ENCODE results near the gene COPS7A.

Gene COPS7A

GRCh38 chr12:6772331-6772695 is 48.5 kb downstream of the COPS7A start, which contains the start of gene LAG3:
Gene LAG3 (plus strand): TSS chr12:6772520. CDS start chr12:6772853, 333 bp downstream.
- H3K4me3 ChIP-seq (ENCODE audit: low read depth, low read length): no peak within 1 kb of the TSS
- TF ChIP-seq, protein P1, sequence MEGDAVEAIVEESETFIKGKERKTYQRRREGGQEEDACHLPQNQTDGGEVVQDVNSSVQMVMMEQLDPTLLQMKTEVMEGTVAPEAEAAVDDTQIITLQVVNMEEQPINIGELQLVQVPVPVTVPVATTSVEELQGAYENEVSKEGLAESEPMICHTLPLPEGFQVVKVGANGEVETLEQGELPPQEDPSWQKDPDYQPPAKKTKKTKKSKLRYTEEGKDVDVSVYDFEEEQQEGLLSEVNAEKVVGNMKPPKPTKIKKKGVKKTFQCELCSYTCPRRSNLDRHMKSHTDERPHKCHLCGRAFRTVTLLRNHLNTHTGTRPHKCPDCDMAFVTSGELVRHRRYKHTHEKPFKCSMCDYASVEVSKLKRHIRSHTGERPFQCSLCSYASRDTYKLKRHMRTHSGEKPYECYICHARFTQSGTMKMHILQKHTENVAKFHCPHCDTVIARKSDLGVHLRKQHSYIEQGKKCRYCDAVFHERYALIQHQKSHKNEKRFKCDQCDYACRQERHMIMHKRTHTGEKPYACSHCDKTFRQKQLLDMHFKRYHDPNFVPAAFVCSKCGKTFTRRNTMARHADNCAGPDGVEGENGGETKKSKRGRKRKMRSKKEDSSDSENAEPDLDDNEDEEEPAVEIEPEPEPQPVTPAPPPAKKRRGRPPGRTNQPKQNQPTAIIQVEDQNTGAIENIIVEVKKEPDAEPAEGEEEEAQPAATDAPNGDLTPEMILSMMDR (IDR thresholded peaks at IDR 0.05; ENCODE audit: low read depth, low read length): no peak

DNA sequence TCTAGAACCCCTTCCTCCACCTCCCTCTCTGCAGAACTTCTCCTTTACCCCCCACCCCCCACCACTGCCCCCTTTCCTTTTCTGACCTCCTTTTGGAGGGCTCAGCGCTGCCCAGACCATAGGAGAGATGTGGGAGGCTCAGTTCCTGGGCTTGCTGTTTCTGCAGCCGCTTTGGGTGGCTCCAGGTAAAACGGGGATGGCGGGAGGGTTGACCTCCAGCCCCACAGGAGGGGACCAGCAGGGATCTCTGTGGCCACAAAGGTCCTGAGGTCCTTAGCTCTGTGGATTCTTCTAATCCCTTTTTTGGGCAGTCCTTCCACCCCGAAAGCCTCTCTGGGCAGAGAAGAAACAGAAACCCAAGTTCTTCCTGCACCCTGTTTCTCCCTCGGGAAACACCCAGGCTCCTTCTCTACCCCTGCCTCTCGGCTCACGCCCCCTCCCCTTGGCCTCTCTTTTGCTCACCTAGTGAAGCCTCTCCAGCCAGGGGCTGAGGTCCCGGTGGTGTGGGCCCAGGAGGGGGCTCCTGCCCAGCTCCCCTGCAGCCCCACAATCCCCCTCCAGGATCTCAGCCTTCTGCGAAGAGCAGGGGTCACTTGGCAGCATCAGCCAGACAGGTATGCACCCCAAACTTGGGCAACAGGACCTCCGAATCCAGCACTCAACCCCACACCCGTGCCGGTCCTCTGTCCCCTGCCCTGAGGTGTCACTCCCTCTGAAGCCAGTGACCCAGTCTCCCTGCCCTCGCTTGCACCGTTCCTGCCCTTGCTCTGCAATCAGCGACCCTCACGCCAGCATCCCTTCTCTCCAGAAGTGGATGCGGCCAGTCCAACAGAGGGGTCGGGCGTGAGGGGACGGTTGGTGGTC is 49.1 kb downstream of the COPS7A start:
- H3K4me3 ChIP-seq (ENCODE audit: low read depth, low read length): no peak overlapping the region
- TF ChIP-seq, protein P1 (IDR thresholded peaks at IDR 0.05; ENCODE audit: low read depth, low read length): no peak

GRCh38 chr12:6773590-6774351 is 49.9 kb downstream of the COPS7A start:
- no peak overlapping the region for H3K4me3 ChIP-seq (ENCODE audit: low read depth, low read length)
- TF ChIP-seq, protein P1 (IDR thresholded peaks at IDR 0.05; ENCODE audit: low read depth, low read length): no peak

DNA sequence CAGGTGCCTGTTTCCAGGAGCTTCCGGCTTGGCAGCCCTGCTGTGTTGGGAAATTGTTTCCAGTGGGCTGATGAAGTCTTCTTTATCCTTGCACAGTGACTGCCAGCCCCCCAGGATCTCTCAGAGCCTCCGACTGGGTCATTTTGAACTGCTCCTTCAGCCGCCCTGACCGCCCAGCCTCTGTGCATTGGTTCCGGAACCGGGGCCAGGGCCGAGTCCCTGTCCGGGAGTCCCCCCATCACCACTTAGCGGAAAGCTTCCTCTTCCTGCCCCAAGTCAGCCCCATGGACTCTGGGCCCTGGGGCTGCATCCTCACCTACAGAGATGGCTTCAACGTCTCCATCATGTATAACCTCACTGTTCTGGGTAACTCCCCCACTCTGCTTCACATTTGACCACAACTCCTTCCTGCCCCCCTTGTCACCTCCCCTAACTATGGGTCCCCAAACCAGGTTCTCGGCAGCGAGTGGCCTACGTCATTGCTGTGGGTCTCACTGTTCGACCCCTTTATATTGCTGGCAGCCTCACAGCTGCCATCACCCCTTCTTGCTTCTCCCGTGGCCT is 50.7 kb downstream of the COPS7A start:
- TF ChIP-seq, protein P1 (IDR thresholded peaks at IDR 0.05; ENCODE audit: low read depth, low read length): no peak
- no peak overlapping the region for H3K4me3 ChIP-seq (ENCODE audit: low read depth, low read length)

DNA sequence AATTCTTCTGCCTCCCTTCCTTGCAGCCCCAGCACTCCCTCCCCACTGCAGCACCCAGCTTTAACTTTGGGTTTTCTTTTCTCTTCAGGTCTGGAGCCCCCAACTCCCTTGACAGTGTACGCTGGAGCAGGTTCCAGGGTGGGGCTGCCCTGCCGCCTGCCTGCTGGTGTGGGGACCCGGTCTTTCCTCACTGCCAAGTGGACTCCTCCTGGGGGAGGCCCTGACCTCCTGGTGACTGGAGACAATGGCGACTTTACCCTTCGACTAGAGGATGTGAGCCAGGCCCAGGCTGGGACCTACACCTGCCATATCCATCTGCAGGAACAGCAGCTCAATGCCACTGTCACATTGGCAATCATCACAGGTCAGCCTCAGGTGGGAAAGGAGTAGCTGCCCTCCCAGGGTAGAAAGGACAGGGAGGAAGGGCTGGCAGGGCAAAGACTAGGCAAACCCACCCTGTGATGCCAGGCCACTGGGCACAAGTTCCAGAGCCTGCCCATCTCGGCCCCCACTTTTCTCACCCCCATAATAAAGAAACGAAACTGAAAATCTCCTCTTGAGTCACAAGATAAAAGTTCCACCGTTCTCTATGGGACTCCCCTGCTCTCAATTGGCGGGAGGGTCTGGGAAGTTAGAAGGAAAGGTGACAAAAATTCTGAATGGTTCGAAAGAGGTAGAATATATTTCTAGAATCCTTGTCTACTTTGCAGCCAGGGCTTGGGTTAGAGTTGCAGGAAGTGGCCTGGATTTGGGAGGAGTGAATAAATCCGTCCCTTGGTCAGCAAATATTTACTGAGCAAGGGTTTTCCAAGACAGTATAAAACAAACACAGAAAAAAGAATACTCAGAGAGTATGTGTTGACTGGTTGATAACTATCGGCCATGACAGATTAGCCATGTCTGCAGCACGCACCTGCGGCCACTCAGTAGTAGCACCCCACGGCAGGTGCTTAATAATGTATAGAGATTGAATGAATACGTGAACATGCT is 51.6 kb downstream of the COPS7A start:
- TF ChIP-seq, protein P1 (IDR thresholded peaks at IDR 0.05; ENCODE audit: low read depth, low read length): no peak
- H3K4me3 ChIP-seq (ENCODE audit: low read depth, low read length): no peak overlapping the region

- H3K4me3 ChIP-seq (ENCODE audit: low read depth, low read length): no peak overlapping the region
These were observed 53.5 kb downstream of the COPS7A start for GRCh38 chr12:6777386-6777785.

More at GRCh38 chr12:6777386-6777785, 53.5 kb downstream of the COPS7A start:
- TF ChIP-seq, protein P1 (IDR thresholded peaks at IDR 0.05; ENCODE audit: low read depth, low read length): no peak
